Activated T-cell treated with anti-CD3 and anti-CD28 coated beads, Interleukin-2, amount 50 U/mL, for 72 hours (primary cell): Measurements from ENCODE around the gene COL5A1. TPM values are rescaled to one million over a fixed set of nuclear protein-coding genes. Genes with fewer than 3 reads are reported as not detected.

ENCODE experiments used
- ATAC-seq, 2 donors: fragments of 150-1000 bp; cut with Tn5 transposase; replicated peaks in 1 of 2; 2 replicates each; pipeline ENCODE4 v1.10.0; 2021; ENCODE audit warnings: moderate library complexity in 2 of 2, mild to moderate bottlenecking in 1 of 2
- DNase-seq, 2 donors: peaks; one replicate each; pipeline ENCODE4 v3.0.0; 2021 to 2022; ENCODE audit warnings: mixed read lengths in 1 of 2
- H3K27ac Mint-ChIP-seq: one replicate; pipeline ENCODE4 v1.8.0; 2022; ENCODE audit warnings: mild to moderate bottlenecking, moderate library complexity, mixed read lengths
- H3K27me3 Mint-ChIP-seq: one replicate; pipeline ENCODE4 v1.8.0; 2022; ENCODE audit warnings: low read depth, mixed read lengths
- H3K36me3 Mint-ChIP-seq, 2 donors: one replicate each; pipeline ENCODE4 v1.8.0; 2022; ENCODE audit warnings: mixed read lengths in 2 of 2, mild to moderate bottlenecking in 1 of 2; ENCODE audit not compliant: insufficient read depth in 2 of 2
- H3K4me1 Mint-ChIP-seq: one replicate; pipeline ENCODE4 v1.8.0; 2022; ENCODE audit warnings: low read depth, mixed read lengths
- H3K4me3 Mint-ChIP-seq, 2 donors: one replicate each; pipeline ENCODE4 v1.8.0; 2022; ENCODE audit warnings: mild to moderate bottlenecking in 2 of 2, mixed read lengths in 2 of 2, moderate library complexity in 2 of 2
- H3K9me3 Mint-ChIP-seq, 2 donors: one replicate each; pipeline ENCODE4 v1.8.0; 2022; ENCODE audit warnings: mixed read lengths in 2 of 2
- total RNA-seq, 2 donors: library from RNA; stranded (reverse); gene quantifications; one replicate each; pipeline ENCODE4 v1.2.3, GENCODE V29; 2022

The COL5A1 gene
- total RNA-seq, 2 donors from 2014 or later = 0.49 TPM; not detected in 1

DNA sequence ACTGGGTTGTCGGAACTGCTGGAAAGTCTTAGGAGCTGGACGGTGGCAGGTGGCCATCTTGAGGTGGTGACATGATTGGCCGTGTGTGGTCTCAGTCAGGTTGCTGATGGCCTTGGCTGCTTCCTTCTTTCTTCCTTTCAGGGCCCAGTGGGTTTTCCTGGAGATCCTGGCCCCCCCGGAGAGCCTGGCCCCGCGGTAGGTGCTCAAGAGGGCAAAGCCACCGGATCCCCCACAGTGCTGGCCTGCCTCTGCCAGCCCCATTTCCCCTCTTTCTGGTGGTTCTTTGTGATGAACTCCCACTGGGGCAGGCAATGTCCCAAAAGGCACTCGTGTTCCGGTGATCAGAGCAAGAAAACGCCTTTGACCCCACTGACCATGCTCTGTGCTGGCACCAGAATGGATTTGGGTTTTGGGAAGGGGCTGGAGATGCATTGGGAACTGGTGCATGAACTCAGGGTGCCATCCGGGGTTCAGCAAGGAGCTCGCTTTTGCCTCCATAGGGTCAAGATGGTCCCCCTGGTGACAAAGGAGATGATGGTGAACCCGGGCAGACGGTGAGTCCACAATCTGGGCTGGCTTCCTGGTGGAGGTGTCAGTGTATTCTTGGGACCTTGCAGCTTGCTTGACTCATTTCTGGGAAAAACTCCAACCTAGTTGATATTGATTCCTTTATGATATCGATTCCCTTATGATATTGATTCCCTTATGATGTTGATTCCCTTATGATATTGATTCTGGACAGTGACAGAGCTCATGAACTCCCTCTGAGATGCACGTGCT, 174.0 kb downstream of the COL5A1 start:
- Mint-ChIP-seq H3K36me3 (no peaks in the 10 kb centered on the region), H3K4me1 (no peaks in the 10 kb centered on the region), H3K4me3 (no peak overlapping the region), H3K27ac (no peak overlapping the region), H3K27me3 (no peaks in the 10 kb centered on the region), H3K9me3 (no peaks in the 10 kb centered on the region)
- DNase-seq = no peak
- ATAC-seq = no peak

DNA sequence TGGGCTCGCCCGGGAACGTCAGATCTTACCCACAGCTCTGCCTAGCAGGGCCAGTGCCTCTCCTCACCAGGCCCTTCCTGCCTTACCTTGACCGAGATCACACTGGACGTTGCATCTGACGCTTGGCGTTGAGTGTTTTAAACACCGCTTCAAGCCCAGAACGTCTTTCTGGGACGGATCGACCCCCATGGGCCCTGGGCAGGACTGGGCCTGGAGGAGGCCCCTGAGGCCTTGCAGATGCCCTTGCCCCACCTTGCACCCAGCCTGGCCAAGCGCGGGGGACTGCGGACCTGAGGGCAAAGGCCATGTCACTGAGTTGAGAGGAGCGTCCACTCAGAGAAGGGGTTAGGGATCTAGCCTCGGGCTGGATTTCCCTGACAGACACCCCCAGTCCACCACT, 174.7 kb downstream of the COL5A1 start:
- H3K4me3 Mint-ChIP-seq = no peak overlapping the region
- H3K27me3 Mint-ChIP-seq = no peaks in the 10 kb centered on the region
- H3K9me3 Mint-ChIP-seq = no peaks in the 10 kb centered on the region
- DNase-seq (no peak), ATAC-seq (no peak)
- H3K36me3 Mint-ChIP-seq = no peaks in the 10 kb centered on the region
- no peak overlapping the region for H3K27ac Mint-ChIP-seq
- H3K4me1 Mint-ChIP-seq = no peaks in the 10 kb centered on the region

DNA sequence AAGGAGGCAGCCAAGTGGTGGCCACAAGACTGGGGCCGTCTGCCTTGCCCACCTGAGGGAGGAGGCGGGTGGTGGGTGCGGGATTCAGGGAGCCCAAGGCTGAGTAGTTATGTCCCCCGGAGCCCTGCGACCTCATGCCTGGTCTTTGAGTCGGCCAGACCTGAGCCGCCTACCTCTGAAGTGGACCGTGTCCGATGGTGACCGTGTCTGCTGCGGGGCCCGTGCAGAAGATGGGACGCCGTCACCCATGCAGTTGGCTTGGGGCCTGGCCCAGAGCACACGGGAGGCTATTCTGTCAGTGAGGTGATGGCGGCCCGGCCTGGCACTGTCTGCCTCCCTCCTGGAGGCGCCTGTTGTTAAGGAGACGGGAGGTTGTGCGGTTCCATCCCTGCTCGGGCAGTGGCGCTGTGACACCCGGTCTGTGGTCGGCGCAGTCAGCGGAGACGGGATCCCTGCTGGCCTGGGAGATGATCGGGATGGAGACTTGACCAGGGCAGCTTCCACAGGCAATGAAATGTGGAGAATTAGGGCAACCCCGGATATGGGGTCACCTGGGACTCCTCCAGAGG, 176.5 kb downstream of the COL5A1 start:
- Mint-ChIP-seq H3K27ac (no peak overlapping the region), H3K4me3 (no peak overlapping the region), H3K4me1 (no peaks in the 10 kb centered on the region), H3K36me3 (no peaks in the 10 kb centered on the region), H3K27me3 (no peaks in the 10 kb centered on the region), H3K9me3 (no peaks in the 10 kb centered on the region)
- no peak for DNase-seq
- ATAC-seq = no peak

DNA sequence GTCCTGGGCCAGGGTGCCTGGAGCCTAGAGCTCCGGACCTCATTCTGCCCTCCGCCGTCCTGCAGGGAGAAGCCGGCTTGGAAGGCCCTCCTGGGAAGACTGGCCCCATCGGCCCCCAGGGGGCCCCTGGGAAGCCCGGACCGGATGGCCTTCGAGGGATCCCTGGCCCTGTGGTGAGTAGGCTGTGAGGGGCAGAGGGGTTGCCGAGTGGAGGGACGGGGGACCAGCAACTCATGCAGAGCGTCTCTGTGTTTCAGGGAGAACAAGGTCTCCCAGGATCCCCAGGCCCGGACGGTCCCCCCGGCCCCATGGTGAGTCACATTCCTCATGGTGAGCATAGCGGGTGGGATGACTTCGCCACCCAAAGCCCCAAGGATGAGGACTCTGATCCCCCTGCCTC, 177.0 kb downstream of the COL5A1 start:
- ATAC-seq = no peak
- Mint-ChIP-seq H3K36me3 (no peaks in the 10 kb centered on the region), H3K4me3 (no peak overlapping the region), H3K4me1 (no peaks in the 10 kb centered on the region), H3K27ac (no peak overlapping the region), H3K27me3 (no peaks in the 10 kb centered on the region), H3K9me3 (no peaks in the 10 kb centered on the region)
- DNase-seq = no peak

DNA sequence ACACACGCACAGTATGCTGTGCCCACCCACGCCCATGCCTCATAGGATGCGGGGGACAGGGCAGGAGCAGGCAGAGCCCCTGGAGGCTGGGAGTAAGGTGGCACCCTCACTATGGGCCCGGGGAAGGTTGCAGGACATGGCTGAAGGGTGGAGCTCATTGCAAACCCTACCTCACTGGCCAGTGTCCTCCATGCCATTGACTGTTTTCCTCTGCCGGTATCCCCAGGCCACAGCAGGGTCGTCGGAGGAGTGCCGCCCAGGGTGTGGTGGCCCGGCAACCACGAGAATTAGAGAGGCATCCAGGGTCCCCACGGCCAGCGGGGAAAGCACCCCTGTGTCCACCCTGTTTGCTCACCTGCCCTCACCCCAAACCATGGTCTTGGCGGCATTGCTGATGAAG, 179.3 kb downstream of the COL5A1 start:
- DNase-seq (no peak), ATAC-seq (no peak)
- Mint-ChIP-seq H3K4me1 (no peaks in the 10 kb centered on the region), H3K27ac (no peak overlapping the region), H3K27me3 (no peaks in the 10 kb centered on the region), H3K36me3 (no peaks in the 10 kb centered on the region), H3K9me3 (no peaks in the 10 kb centered on the region), H3K4me3 (no peak overlapping the region)

DNA sequence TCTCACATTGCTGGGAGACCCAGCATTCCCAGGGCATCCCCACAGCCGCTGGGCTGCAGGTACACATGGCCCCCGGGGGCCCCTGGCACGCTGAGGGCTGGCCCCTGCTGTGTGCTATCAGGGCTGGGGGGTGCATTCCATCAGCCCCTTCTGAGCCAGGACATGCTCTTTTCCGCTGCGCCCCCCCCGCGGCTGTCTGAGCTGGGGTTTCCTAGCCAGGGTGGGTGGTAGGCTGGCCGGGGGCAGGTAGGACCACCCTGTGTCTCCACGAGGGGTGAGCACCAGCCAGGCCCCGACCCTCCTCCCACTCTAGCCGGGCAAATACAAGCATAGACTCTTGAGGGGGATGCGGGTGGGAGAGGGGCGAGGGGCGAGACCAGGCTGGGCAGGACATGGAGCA, 180.9 kb downstream of the COL5A1 start:
- Mint-ChIP-seq H3K9me3 (no peaks in the 10 kb centered on the region), H3K27me3 (no peaks in the 10 kb centered on the region), H3K27ac (no peak overlapping the region), H3K36me3 (no peaks in the 10 kb centered on the region), H3K4me3 (no peak overlapping the region), H3K4me1 (no peaks in the 10 kb centered on the region)
- ATAC-seq (no peak), DNase-seq (no peak)

DNA sequence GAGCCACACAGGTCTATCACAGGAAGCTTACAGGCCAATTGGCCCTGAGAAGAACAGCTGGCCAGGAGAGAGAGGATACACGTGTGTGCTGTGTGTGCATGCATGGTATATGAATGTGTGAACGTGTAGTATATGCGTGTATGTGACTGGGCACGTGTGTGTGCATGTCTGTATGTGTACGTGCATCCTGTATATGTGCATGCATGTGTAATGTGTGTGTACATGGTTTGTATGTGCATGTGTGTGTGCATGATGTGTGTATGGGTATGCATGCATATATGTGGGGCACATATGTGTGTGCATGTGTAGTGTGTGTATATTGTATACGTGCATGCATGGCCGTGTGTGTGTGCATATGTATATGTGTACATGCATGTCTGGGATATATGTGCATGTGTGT, 182.0 kb downstream of the COL5A1 start:
- Mint-ChIP-seq H3K27me3 (no peaks in the 10 kb centered on the region), H3K36me3 (no peaks in the 10 kb centered on the region), H3K27ac (no peak overlapping the region), H3K9me3 (no peaks in the 10 kb centered on the region), H3K4me1 (no peaks in the 10 kb centered on the region), H3K4me3 (no peak overlapping the region)
- no peak for DNase-seq
- no peak for ATAC-seq

DNA sequence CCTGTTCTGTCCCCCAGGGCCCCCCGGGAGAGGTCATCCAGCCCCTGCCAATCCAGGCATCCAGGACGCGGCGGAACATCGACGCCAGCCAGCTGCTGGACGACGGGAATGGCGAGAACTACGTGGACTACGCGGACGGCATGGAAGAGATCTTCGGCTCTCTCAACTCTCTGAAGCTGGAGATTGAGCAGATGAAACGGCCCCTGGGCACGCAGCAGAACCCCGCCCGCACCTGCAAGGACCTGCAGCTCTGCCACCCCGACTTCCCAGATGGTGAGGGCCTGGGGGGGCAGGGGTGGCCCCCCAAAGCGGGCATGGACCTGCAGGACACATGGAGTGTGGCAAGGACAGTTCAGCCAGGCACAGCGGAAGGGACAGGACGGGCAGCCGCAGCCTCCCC, 183.0 kb downstream of the COL5A1 start:
- Mint-ChIP-seq H3K36me3 (no peaks in the 10 kb centered on the region), H3K4me3 (no peak overlapping the region), H3K4me1 (no peaks in the 10 kb centered on the region), H3K9me3 (no peaks in the 10 kb centered on the region), H3K27me3 (no peaks in the 10 kb centered on the region), H3K27ac (no peak overlapping the region)
- DNase-seq (no peak), ATAC-seq (no peak)

DNA sequence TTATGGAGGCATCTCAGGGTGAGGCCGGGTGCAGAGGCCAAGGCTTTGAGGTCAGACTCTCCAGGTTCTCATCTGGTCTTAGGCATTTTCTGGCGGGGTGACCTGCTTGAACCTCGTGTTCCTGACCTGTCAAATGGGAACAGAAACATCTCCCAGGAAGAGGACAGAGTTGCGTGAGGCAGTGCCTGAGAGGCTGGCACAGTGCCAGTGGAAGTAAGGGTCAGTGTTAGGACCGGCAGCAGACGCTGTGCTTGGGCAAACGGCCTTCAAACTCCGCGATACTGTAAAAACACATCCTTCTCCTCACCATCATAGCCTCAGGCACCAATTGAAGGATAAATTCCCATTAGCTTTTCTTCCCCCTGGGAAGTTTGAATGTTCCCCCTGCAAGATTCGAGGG, 183.4 kb downstream of the COL5A1 start:
- Mint-ChIP-seq H3K4me3 (no peak overlapping the region), H3K27me3 (no peaks in the 10 kb centered on the region), H3K9me3 (no peaks in the 10 kb centered on the region), H3K27ac (no peak overlapping the region), H3K36me3 (no peaks in the 10 kb centered on the region), H3K4me1 (no peaks in the 10 kb centered on the region)
- ATAC-seq = no peak
- DNase-seq = no peak

DNA sequence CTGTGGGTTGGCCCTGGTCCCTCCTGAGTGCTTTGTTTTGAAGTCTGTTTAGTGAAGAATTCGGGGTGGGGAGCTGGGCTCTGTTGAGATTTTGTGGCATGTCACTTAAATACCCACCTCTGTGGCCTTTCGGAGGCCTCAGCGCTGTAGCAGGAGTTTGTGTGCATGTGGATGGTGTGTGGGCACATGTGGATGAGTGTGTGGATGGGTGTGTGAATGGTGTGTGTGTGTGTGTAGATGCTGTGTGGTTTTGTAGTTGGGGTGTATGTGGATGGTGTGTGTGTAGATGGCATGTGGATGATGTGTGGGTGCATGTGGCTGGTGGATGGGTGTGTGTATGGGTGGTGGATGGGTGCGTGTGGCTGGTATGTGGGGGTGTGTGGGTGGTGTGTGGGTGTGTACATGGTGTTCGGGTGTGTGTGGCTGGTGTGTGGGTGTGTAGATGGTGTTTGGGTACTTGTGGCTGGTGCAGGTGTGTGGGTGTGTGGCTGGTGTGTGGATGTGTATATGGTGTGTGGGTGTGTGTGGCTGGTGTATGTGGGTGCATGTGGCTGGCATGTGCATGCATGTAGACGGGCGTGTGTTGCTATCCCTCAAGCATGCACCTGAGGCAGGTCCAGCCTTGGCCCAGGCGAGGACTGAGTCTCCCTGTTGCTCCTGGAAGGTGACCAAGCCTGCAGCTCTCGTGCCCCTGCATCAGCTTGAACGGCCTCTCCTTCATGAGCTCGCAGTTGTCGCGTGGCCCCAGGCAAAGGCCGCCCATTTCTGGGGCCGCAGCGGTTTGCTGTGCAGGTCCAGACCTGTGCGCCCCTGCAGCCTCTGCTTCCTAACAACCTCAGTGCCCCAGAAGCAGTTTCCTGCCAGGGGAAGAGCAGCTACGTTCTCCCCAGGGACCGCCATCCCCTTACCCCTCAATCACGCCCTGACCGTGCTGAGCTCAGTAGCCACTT, 185.0 kb downstream of the COL5A1 start:
- Mint-ChIP-seq H3K27me3 (no peaks in the 10 kb centered on the region), H3K36me3 (no peaks in the 10 kb centered on the region), H3K27ac (no peak overlapping the region), H3K9me3 (no peaks in the 10 kb centered on the region), H3K4me3 (no peak overlapping the region), H3K4me1 (no peaks in the 10 kb centered on the region)
- no peak for ATAC-seq
- no peak for DNase-seq

DNA sequence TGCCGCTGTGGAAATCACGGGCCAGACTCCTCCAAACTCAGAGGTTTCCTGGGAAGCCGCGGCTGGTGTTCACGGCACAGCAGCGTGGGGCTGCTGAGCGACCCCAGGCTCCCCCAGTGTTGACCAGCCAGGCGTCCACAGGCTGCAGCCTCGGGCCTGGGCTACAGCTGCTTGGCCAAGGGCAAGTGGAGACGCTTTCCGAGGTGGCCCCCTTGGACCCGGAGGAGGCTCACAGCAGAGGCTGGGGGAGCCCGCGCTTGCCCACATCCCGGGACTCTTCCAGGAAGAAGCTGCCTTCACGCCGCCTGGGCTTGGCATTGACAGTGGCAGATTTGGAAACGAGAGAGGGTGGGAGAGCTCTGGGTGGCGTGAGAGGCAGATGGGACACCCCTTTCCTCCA, 186.0 kb downstream of the COL5A1 start:
- Mint-ChIP-seq H3K4me1 (no peaks in the 10 kb centered on the region), H3K9me3 (no peaks in the 10 kb centered on the region), H3K27ac (no peak overlapping the region), H3K27me3 (no peaks in the 10 kb centered on the region), H3K36me3 (no peaks in the 10 kb centered on the region), H3K4me3 (no peak overlapping the region)
- no peak for ATAC-seq
- DNase-seq = no peak

DNA sequence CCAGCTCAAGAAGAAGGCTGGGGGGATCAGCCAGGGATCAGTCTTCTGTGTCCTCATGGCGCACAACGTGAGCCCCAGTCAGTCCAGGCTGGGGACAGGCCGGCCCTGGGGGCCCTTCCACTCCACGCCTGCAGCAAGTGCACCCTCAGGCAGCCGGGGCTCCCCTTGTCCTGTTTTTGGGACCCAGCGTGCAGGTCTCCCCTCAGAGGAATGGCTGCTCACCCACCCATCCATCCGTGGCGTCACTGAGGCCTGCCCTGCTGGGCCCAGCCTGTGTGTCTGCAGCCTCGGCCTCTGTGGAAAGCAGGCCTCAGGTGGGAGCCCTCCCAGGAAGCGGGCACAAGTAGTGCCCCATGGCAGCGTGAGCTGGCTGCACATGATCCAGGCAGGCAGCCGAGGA, 186.4 kb downstream of the COL5A1 start:
- DNase-seq (no peak), ATAC-seq (no peak)
- no peaks in the 10 kb centered on the region for H3K36me3 Mint-ChIP-seq
- no peak overlapping the region for H3K4me3 Mint-ChIP-seq
- no peak overlapping the region for H3K27ac Mint-ChIP-seq
- no peaks in the 10 kb centered on the region for H3K27me3 Mint-ChIP-seq
- no peaks in the 10 kb centered on the region for H3K9me3 Mint-ChIP-seq
- H3K4me1 Mint-ChIP-seq = no peaks in the 10 kb centered on the region

DNA sequence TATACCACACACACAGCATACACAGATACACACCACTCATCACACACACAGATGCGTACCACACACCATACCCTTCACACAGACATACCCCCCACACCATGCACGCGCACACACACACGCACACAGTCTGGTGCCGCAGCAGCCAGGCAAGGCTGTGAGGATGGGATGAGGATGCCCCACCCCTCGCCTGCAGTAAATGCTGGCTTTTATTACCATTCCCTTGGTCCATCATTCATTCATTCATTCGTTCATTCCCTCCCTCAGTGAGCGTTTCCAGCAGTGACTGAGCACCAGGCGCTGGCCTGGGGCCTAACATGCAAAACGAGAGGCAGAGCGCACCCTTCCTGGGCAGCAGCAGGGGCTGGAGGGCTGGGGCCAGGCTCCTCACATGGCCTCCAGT, 187.3 kb downstream of the COL5A1 start:
- Mint-ChIP-seq H3K9me3 (no peaks in the 10 kb centered on the region), H3K27ac (no peak overlapping the region), H3K4me3 (no peak overlapping the region), H3K4me1 (no peaks in the 10 kb centered on the region), H3K27me3 (no peaks in the 10 kb centered on the region), H3K36me3 (no peaks in the 10 kb centered on the region)
- ATAC-seq (no peak), DNase-seq (no peak)
